ENCODE measurements around the gene MZT1. TPM values are rescaled to one million over a fixed set of nuclear protein-coding genes. Genes with fewer than 3 reads are reported as not detected.
"Not testable (repeated sequence)": the region's sequence is repeated elsewhere in the genome, so short reads cannot be mapped to it uniquely, and the experiment has no call there.

The MZT1 gene
- total RNA-seq (2014; rRNA removed; shearing (Covaris generic)) = 22.3 and 32.9 TPM in 2 replicates

- peak; percentile 93 for DNase-seq (ENCODE audit: low spot score)
Measured at GRCh38 chr13:72727417-72728289, at the start of gene MZT1, which contains the start of gene BORA. MZT1 (minus strand) TSS chr13:72727629; CDS start chr13:72727602, 27 bp downstream. BORA (plus strand) TSS chr13:72727923; CDS start chr13:72728941, 1,018 bp downstream.

- no peak for DNase-seq (ENCODE audit: low spot score)
Measured at GRCh38 chr13:72774019-72774418, 46.6 kb upstream of the MZT1 start.

DNA sequence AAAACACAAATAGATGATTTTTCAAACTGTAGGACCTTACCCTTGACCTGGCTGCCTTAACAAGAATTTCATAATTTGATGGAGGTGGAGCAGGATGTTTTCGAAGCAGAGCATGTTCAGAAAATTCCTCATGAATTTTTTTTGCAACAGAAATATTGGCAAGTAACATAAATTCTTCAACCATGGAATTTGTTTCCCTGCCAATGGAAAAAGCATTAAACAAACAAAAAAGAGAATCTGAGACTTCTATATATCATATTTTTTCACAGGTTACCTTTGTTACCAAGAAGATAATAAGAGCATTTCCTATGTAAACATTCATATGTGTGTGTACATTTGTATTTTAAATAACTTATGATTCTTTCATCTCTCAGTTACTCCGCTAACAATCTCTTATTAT lies 36.0 kb upstream of the MZT1 start:
- DNase-seq (ENCODE audit: low spot score) = no peak

- DNase-seq (ENCODE audit: low spot score) = no peak
Measured at GRCh38 chr13:72760189-72760588, 32.8 kb upstream of the MZT1 start.

DNA sequence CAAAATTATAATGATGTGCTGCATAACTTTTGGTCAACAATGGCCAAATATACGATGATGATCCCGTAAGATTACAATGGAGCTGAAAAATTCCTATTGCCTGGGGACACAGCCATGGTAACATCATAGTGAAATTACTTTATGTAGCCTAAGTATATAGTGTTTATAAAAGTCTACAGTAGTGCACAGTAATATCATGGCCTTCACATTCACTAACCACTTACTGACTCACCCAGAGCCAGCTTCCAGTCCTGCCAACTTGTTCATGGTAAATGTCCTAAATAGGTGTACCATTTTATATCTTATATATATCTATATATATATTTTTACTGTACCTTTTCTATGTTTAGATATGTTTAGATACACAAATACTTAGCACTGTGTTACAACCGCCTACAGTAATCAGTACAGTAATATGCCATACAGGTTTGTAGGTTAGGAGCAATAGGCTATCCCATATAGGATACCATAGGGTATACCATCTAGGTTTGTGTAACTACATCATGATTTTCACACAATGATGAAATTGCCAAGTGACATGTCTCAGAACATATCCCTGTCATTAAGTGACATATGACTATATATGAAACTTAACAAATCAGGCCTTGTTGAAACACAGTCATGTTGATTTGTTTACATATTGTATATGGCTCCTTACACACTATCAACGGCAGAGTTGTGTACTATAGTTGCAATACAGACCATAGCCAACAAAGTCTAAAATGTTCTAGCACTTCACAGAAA lies 30.5 kb upstream of the MZT1 start:
- DNase-seq (ENCODE audit: low spot score) = no peak

DNA sequence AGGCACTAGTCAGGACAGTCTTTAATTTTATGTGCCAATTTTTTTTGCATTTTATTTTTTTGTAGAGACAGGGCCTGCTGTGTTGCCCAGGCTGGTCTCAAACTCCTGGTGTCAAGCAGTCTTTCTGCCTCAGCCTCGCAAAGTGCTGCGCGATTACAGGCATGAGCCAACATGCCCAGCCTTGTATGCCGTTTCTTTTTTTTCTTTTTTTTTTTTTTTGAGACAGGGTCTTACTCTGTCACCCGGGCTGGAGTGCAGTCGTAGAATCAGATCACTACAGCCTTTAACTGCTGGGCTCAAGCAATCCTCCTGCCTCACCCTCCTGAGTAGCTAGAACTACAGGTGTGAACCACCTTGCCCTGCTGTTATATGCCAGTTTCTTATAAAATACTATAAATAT lies 26.7 kb upstream of the MZT1 start:
- DNase-seq (ENCODE audit: low spot score) = no peak

- DNase-seq (ENCODE audit: low spot score) = no peak
Measured at GRCh38 chr13:72751220-72751619, 23.8 kb upstream of the MZT1 start.

GRCh38 chr13:72745260-72745659 lies 17.8 kb upstream of the MZT1 start:
- no peak for DNase-seq (ENCODE audit: low spot score)

- DNase-seq (ENCODE audit: low spot score) = no peak
Measured at GRCh38 chr13:72740015-72740414, 12.6 kb upstream of the MZT1 start.

DNA sequence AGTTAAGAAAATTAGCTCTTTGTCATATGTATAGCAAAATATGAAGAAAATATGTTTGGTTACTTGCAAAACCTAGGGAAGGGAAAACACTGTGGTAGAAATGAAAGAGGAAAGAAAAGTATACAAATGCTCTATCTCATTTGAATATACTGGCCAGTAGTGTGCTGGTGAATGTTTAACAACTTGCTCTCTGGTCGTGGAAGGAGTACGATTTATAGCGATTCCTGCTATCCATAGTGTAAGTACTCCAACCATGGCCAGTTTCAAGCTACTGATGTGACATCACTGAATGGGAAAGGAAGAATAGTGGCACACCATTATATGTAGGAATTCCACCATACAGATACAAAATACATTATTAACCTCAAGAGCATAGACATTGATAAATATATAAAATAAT lies 9.6 kb upstream of the MZT1 start:
- no peak for DNase-seq (ENCODE audit: low spot score)

GRCh38 chr13:72728290-72728605 lies 819 bp upstream of the MZT1 start:
- DNase-seq (ENCODE audit: low spot score) = no peak

DNA sequence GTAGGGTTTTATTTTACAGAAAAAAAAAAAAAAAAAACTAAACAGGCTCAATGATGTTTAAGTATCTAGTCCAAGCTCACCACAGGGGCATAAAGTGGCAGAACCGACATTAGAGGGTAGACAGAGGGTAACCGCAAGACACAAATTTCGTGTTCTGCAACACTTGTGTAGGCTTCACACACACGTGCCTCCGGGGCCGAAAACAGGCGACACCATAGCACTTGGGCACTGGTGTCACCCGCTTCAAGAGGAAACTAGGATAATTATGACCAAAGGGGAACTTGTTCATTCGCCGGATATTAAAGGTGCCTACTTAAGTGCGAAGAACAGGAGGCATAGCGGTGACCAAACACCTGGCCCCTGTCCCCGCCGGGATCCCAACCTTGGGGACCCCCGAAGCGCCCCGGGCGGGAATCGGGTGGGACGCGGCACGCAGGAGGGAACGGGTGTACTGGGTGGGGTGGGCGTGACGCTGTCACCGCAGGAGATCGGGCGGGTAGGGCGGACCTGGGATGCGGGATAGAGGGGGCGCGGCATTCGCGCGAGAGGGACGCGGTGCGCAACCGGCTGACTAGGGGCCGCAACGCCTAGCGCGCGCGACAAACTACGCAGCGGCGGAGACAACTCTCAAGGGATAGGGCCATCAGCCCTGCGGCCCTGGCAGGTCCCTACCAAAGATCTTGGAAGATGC lies 558 bp downstream of the MZT1 start:
- DNase-seq (ENCODE audit: low spot score) = no peak

- DNase-seq (ENCODE audit: low spot score) = not testable (repeated sequence)
Measured at GRCh38 chr13:72726185-72726584, 1.2 kb downstream of the MZT1 start.

DNA sequence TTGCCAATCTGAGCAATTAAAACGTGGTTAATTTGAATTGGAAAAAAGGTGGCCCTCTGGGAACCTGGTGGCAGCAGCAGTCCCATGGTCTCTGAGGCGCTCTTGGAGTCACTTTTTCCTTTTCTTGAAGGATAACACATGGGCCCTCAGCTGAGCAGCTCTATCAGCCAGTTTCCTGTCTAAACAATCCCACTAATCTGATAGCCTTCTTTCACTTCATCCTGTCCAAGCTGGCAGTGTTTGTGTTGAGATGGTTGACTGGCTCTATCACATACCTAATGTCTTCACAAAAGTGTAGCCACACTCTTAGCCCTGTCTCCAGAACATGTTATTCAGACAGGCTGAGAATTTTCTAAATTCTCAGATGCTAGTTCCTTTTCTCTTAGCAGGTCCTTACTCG lies 10.7 kb downstream of the MZT1 start:
- DNase-seq (ENCODE audit: low spot score) = no peak

GRCh38 chr13:72700509-72700908 lies 26.9 kb downstream of the MZT1 start:
- no peak for DNase-seq (ENCODE audit: low spot score)

DNA sequence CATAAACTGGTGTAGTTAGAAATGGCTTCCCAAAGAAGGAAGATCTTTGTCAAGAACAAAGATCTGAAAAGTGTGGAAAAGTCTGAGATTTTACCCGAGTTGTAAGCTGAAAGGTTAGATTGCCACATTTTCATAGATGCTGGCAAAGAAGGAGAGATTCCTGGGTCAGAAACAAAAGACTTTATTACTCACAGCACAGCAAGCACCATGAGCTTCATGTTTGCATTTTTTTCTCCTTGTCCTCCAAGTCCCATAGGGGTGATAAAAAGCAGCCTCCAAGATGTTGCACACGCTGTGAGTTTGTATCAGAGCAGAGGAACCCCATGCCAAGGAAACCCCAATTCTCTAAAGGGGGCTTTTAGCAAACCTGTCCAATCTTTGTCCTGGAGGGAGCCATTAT lies 29.3 kb downstream of the MZT1 start:
- DNase-seq (ENCODE audit: low spot score) = no peak

DNA sequence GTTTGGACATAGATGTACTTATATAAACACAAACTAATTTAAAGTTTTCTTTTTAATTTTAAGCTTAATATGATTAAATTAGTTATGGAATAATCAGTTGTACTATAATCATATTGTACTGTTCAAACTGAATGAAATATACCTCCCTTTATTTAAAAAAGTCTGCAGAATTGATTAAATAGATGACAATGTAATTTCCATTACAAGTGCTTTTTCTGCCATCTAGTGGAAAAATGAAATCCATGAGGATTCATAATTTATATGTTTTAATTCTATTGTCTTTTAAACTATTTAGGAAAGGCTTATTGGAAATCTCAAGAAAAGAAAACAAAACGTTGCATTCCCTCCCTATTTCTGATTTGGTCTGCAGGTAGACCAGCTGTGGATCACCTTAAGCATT lies 30.9 kb downstream of the MZT1 start:
- no peak for DNase-seq (ENCODE audit: low spot score)

GRCh38 chr13:72694314-72694713 lies 33.1 kb downstream of the MZT1 start:
- no peak for DNase-seq (ENCODE audit: low spot score)

DNA sequence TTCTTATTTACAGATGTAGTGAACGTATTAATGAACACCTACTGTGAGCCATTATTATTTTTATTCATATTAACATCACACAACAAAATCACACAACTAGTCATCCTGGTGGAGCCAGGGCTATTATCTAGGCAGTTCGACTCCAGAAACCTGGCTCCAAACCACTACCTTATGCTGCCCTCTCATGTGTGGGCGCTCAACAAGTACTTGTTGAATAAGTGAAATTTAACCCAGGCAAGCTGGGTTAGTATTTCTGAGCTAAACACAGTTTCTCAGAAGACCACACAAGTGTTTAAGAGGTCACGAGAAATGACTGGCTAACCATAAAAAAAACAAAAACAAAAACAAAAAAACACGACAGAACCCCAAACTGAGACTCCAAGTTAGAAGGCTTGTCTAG lies 33.6 kb downstream of the MZT1 start:
- DNase-seq (ENCODE audit: low spot score) = no peak

GRCh38 chr13:72692884-72693514 lies 34.4 kb downstream of the MZT1 start:
- DNase-seq (ENCODE audit: low spot score) = no peak

GRCh38 chr13:72689181-72689696 lies 38.2 kb downstream of the MZT1 start:
- no peak for DNase-seq (ENCODE audit: low spot score)

DNA sequence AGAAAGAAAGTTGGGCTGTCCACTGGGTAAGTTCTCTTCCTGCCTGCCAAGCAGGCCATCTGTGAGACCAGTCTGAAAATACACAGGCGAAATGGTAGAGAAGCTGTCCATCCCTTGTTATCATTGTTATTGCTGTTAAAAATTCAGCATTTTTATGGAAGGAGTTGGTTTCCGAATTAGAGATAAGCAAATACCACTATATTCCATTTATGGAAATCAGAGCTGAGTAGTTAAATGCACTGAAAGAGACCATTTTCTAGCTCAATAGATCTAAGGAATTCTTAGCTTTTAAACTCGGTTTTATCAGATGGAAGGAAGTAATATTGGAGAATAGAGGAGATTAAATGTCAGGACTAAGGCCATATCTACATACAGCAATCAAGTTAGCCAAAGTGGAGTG lies 40.7 kb downstream of the MZT1 start:
- DNase-seq (ENCODE audit: low spot score) = no peak

All from H4 (cell line).